HUDEP-2 (cell line): Measurements from ENCODE around the gene NLE1.
"Not testable (repeated sequence)": the region's sequence is repeated elsewhere in the genome, so short reads cannot be mapped to it uniquely, and the experiment has no call there.

Source experiments
- DNase-seq, 76 experiments: peaks; one replicate each; lab custom pipeline; 2025; ENCODE audit not compliant: unreplicated experiment in 76 of 76; lab: John Stamatoyannopoulos, UW

Gene NLE1

GRCh38 chr17:35129973-35130351 is 12.1 kb downstream of the NLE1 start:
- no peak for DNase-seq

- no peak for DNase-seq
These were observed 12.7 kb downstream of the NLE1 start for GRCh38 chr17:35129154-35129972.

- no peak for DNase-seq
These were observed 14.2 kb downstream of the NLE1 start for GRCh38 chr17:35127751-35128514.

- no peak for DNase-seq
These were observed 20.8 kb downstream of the NLE1 start, which contains the start of gene FNDC8 for GRCh38 chr17:35121315-35121714. Gene FNDC8, plus strand, starts transcription at chr17:35121615. Its CDS starts 79 bp downstream, at chr17:35121694.

- DNase-seq, result peak in 60 of 76 experiments; percentile 13 to 78 (median 58)
These were observed 22.5 kb downstream of the NLE1 start, which contains the start of gene RAD51D for GRCh38 chr17:35119370-35120165. Gene RAD51D, minus strand, starts transcription at chr17:35119860. Its CDS starts 247 bp downstream, at chr17:35119613.

- DNase-seq, result peak in 23 of 76 experiments; percentile 5 to 48 (median 25)
These were observed 24.1 kb downstream of the NLE1 start for GRCh38 chr17:35117984-35118383.

- no peak for DNase-seq
These were observed 25.3 kb downstream of the NLE1 start for GRCh38 chr17:35116845-35117244.

- DNase-seq, result not testable (repeated sequence)
These were observed 31.3 kb downstream of the NLE1 start for GRCh38 chr17:35110791-35111190.

GRCh38 chr17:35104844-35105450 is 37.2 kb downstream of the NLE1 start:
- DNase-seq, result no peak

GRCh38 chr17:35103271-35103670 is 38.8 kb downstream of the NLE1 start:
- DNase-seq, result no peak

GRCh38 chr17:35101725-35102124 is 40.4 kb downstream of the NLE1 start:
- no peak for DNase-seq

GRCh38 chr17:35101036-35101435 is 41.1 kb downstream of the NLE1 start:
- no peak for DNase-seq

- no peak for DNase-seq
These were observed 42.2 kb downstream of the NLE1 start for GRCh38 chr17:35099908-35100307.

GRCh38 chr17:35097776-35098175 is 44.3 kb downstream of the NLE1 start:
- DNase-seq, result no peak

GRCh38 chr17:35095741-35096140 is 46.4 kb downstream of the NLE1 start:
- no peak for DNase-seq

GRCh38 chr17:35094902-35095301 is 47.2 kb downstream of the NLE1 start:
- DNase-seq, result no peak

- not testable (repeated sequence) for DNase-seq
These were observed 51.4 kb downstream of the NLE1 start for GRCh38 chr17:35090707-35091106.

GRCh38 chr17:35089586-35090296 is 52.4 kb downstream of the NLE1 start:
- DNase-seq, result peak in 11 of 76 experiments; percentile 19 to 78 (median 46)

- DNase-seq, result peak in 70 of 76 experiments; percentile 9 to 86 (median 74)
These were observed 53.1 kb downstream of the NLE1 start for GRCh38 chr17:35088881-35089585.
